DOHH2 (cell line): ENCODE results near the gene SMOC1.

ENCODE experiments used
- H3F3A ChIP-seq: fragments of 200-600 bp; sonication (generic), shearing (Covaris generic); 2 replicates; pipeline ENCODE4 v1.6.0; 2016; ENCODE audit warnings: antibody characterized with exemption, mild to moderate bottlenecking; ENCODE audit not compliant: control insufficient read depth, insufficient read depth
- H3K27ac ChIP-seq: fragments of 200-600 bp; sonication (generic); 2 replicates; pipeline ENCODE4 v1.5.1; 2014; ENCODE audit warnings: low read depth, mild to moderate bottlenecking, low read length, moderate library complexity
- H3K27me3 ChIP-seq: fragments of 200-600 bp; sonication (generic); 2 replicates; pipeline ENCODE4 v1.6.1; 2014; ENCODE audit warnings: mild to moderate bottlenecking, low read length, mixed read lengths; ENCODE audit not compliant: control insufficient read depth
- H3K36me3 ChIP-seq: fragments of 200-600 bp; sonication (generic); 2 replicates; pipeline ENCODE4 v1.6.1; 2014; ENCODE audit warnings: mild to moderate bottlenecking, low read length, moderate library complexity, mixed read lengths; ENCODE audit not compliant: control insufficient read depth
- H3K4me1 ChIP-seq: fragments of 200-600 bp; sonication (generic); 2 replicates; pipeline ENCODE4 v1.6.1; 2014; ENCODE audit warnings: mild to moderate bottlenecking, low read length, mixed read lengths; ENCODE audit not compliant: control insufficient read depth
- H3K4me2 ChIP-seq: fragments of 200-600 bp; sonication (generic); 2 replicates; pipeline ENCODE4 v1.6.0; 2014; ENCODE audit warnings: mild to moderate bottlenecking, low read length, moderate library complexity
- H3K4me3 ChIP-seq: fragments of 200-600 bp; sonication (generic); 2 replicates; pipeline ENCODE4 v1.5.1; 2014; ENCODE audit warnings: mild to moderate bottlenecking, low read length, mixed read lengths
- H3K79me2 ChIP-seq: fragments of 200-600 bp; sonication (generic); 2 replicates; pipeline ENCODE4 v1.6.1; 2014; ENCODE audit warnings: mild to moderate bottlenecking, low read length, mixed read lengths; ENCODE audit not compliant: control insufficient read depth
- H3K9me2 ChIP-seq: fragments of 200-600 bp; sonication (generic); replicated peaks from 2 replicates; pipeline ENCODE4 v1.6.1; 2014; ENCODE audit warnings: mild to moderate bottlenecking, low read length, mixed read lengths; ENCODE audit not compliant: control insufficient read depth
- H3K9me3 ChIP-seq: fragments of 200-600 bp; sonication (generic); 2 replicates; pipeline ENCODE4 v1.6.1; 2014; ENCODE audit warnings: antibody characterized with exemption, low read length, mixed read lengths; ENCODE audit not compliant: control insufficient read depth, insufficient read depth
- H4K20me1 ChIP-seq: fragments of 200-600 bp; sonication (generic); 2 replicates; pipeline ENCODE4 v1.6.0; 2014; ENCODE audit warnings: low read depth, mild to moderate bottlenecking, antibody characterized with exemption, low read length, moderate library complexity; ENCODE audit not compliant: control insufficient read depth, insufficient read depth
- EZH2phosphoT487 ChIP-seq: fragments of 200-600 bp; sonication (generic); IDR thresholded peaks from 2 replicates; pipeline ENCODE4 v1.6.1; 2017; ENCODE audit warnings: borderline replicate concordance, mild to moderate bottlenecking, antibody characterized with exemption, low read length, moderate library complexity, mixed read lengths
- TF ChIP-seq, protein P1 (sequence below): fragments of 200-600 bp; sonication (generic); IDR thresholded peaks from one replicate; pipeline ENCODE4 v1.5.1; 2014; ENCODE audit warnings: antibody characterized with exemption, mild to moderate bottlenecking, low read depth, low read length; ENCODE audit not compliant: poor library complexity, severe bottlenecking

The SMOC1 gene

DNA sequence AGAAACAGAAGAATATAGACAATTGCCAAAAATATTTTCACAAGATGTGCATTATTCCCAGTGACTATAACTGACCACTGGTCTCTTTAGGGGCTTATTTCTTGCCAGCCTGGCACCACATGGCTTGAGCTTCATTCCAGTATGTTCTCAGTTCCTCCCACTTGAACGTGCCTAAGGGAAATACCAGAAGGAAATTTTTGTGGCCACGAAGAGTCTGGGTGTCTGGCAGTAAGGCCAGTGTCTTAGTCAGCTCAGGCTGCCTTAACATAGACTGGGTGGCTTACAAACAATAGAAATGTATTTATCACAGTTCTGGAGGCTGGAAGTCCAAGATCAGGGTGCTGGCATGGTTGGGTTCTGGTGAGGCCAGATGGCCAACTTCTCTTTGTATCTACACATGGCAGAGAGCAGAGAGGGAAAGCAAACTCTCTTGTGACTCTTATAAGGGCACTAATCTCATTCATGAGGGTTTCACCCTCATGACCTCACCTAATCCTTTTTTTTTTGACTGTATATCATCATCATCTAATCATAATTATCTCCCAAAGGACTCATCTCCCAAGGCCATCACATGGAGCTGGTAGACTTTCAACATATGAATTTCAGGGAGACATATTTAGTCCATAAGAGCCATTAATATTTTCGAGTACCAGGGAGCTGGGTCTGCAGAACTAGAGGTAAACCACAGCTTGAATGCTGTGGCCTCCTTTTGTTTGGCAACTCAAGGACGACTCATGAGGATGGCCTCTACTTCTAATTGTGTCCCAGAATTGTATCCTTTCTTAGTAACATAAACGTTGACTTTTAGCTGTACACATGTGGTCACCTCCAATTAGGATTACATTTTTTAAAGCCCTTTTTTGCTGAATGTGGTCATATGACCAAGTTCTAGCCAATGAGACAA is 5.1 kb upstream of the SMOC1 start:
- H3K9me2 ChIP-seq: no peaks in the 10 kb centered on the region
- H3K79me2 ChIP-seq: no peaks in the 10 kb centered on the region
- TF ChIP-seq EZH2phosphoT487: no peak
- TF ChIP-seq, protein P1, sequence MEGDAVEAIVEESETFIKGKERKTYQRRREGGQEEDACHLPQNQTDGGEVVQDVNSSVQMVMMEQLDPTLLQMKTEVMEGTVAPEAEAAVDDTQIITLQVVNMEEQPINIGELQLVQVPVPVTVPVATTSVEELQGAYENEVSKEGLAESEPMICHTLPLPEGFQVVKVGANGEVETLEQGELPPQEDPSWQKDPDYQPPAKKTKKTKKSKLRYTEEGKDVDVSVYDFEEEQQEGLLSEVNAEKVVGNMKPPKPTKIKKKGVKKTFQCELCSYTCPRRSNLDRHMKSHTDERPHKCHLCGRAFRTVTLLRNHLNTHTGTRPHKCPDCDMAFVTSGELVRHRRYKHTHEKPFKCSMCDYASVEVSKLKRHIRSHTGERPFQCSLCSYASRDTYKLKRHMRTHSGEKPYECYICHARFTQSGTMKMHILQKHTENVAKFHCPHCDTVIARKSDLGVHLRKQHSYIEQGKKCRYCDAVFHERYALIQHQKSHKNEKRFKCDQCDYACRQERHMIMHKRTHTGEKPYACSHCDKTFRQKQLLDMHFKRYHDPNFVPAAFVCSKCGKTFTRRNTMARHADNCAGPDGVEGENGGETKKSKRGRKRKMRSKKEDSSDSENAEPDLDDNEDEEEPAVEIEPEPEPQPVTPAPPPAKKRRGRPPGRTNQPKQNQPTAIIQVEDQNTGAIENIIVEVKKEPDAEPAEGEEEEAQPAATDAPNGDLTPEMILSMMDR: no peak
- H3K9me3 ChIP-seq: no peaks in the 10 kb centered on the region
- H3F3A ChIP-seq: no peaks in the 10 kb centered on the region
- H3K4me2 ChIP-seq: no peak overlapping the region
- no peaks in the 10 kb centered on the region for H3K4me1 ChIP-seq
- no peaks in the 10 kb centered on the region for H4K20me1 ChIP-seq
- no peak overlapping the region for H3K4me3 ChIP-seq
- H3K36me3 ChIP-seq: no peaks in the 10 kb centered on the region
- H3K27ac ChIP-seq: no peak overlapping the region
- H3K27me3 ChIP-seq: peaks cover 17% of the 10 kb centered on the region

DNA sequence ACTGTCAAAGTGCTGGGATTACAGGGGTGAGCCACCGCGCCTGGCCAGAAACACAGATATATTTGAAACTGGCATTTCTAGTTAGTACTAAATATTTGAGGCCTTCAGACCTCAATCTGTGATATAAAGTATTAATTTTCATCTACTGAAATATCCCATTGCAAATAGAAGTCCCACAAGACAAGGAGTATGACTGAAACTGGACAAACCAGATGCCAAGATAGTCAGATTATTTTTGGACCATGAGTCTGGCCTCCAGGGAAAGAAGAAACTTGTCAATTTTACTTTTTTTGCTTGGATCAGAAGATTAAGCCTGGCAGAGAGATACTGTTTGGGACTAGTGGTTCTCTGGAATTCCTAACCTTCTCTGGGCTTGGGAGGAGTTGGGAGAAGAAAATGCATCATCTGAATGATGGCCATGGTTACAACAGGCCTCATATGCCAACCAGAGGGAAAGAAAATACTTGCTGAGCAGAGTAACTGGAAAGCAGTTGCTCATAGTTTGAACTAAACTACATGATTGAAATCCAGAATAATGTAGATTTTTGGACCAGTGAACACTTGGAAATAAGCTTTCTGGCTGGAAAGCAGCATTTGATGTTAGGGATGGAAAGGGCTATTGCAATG is 2.9 kb upstream of the SMOC1 start:
- no peaks in the 10 kb centered on the region for H3F3A ChIP-seq
- no peak for TF ChIP-seq EZH2phosphoT487
- TF ChIP-seq, protein P1: no peak
- H4K20me1 ChIP-seq: no peaks in the 10 kb centered on the region
- H3K79me2 ChIP-seq: no peaks in the 10 kb centered on the region
- peaks cover 26% of the 10 kb centered on the region for H3K27me3 ChIP-seq
- no peaks in the 10 kb centered on the region for H3K9me3 ChIP-seq
- no peak overlapping the region for H3K4me3 ChIP-seq
- H3K4me1 ChIP-seq: no peaks in the 10 kb centered on the region
- H3K9me2 ChIP-seq: no peaks in the 10 kb centered on the region
- no peak overlapping the region for H3K4me2 ChIP-seq
- H3K27ac ChIP-seq: no peak overlapping the region
- H3K36me3 ChIP-seq: no peaks in the 10 kb centered on the region

DNA sequence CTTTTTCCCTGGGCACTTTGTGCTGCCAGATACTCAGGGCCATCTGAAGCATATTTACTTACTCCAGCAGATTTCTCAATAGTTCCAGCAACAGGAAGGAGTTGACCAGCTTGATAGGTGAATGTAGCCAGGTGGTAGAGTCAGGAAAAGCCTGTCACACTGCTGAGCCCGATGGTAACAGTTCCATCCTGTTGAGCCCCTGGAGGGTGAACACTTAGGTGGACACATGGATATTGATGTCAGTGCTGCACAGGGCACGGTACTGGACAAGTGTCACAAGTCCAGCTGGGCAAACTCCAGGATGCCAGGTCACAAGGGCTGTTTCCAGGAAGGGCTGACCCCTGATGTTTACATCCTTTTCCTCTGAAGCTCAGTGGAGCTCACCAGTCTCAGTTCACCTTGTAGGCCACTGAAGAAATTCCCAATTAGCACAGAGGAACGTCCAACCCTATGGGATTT is 2.3 kb upstream of the SMOC1 start:
- Histone ChIP-seq H3K36me3 (no peaks in the 10 kb centered on the region), H3K9me2 (no peaks in the 10 kb centered on the region), H3K79me2 (no peaks in the 10 kb centered on the region), H3F3A (no peaks in the 10 kb centered on the region), H3K27ac (no peak overlapping the region), H3K4me3 (no peak overlapping the region), H3K4me1 (no peaks in the 10 kb centered on the region), H3K4me2 (no peak overlapping the region), H4K20me1 (no peaks in the 10 kb centered on the region), H3K9me3 (no peaks in the 10 kb centered on the region), H3K27me3 (peaks cover 29% of the 10 kb centered on the region)
- no peak for TF ChIP-seq EZH2phosphoT487
- TF ChIP-seq, protein P1: no peak
